NCI-H1436 treated with DMSO at 0.1 percent for 48 hours (cell line): ENCODE results near the gene TXNDC15.
A peak's percentile ranks its signal among the peaks of the same experiment; 100 is the strongest.
"Not testable (repeated sequence)": the region's sequence is repeated elsewhere in the genome, so short reads cannot be mapped to it uniquely, and the experiment has no call there.

Source experiments
- DNase-seq: peaks from one replicate; lab custom pipeline; 2025; lab: John Stamatoyannopoulos, UW

The TXNDC15 gene

GRCh38 chr5:134873987-134874830, at the start of gene TXNDC15:
TXNDC15 (plus strand) TSS chr5:134874371; CDS start chr5:134874428, 57 bp downstream.
- no peak for DNase-seq

GRCh38 chr5:134824681-134825080, 49.5 kb upstream of the TXNDC15 start:
- DNase-seq: no peak

- no peak for DNase-seq
Measured at GRCh38 chr5:134825212-134825611, 49.0 kb upstream of the TXNDC15 start.

DNA sequence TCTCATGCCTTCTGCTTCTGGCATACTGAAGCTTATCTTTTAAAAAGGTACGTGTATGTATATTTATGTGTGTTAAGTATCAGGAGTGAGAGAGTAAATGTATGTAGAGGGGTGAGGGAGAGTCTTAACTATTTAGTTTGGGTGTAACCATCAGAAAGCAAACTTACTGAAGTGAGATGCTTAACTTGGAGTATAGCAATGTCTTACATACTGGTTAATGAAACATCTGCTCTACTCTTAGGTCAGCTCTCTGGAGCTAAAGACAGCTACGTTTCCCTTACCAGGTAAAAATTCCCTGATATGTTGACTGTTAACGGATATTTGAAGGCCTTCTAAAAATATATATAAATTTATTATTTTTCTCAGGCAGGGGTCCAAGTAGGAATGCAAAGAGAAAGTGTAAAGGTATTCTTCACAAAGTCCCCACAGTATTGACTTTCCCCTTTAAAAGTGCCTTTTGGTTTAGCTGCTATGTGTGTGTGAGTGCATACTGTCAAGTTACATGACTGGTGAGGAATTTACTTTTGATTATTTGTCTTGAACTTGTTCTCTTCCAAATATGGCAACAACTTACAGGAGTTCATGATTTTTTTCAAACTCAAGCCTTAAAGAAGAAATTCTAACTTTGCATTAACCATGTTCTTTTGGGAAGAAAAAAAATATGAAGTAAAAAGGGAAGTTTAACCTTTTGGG, 40.7 kb upstream of the TXNDC15 start:
- DNase-seq: no peak

GRCh38 chr5:134835623-134836022, 38.5 kb upstream of the TXNDC15 start:
- DNase-seq: no peak

- no peak for DNase-seq
Measured at GRCh38 chr5:134837530-134838181, 36.5 kb upstream of the TXNDC15 start.

GRCh38 chr5:134838361-134838760, 35.8 kb upstream of the TXNDC15 start:
- DNase-seq: not testable (repeated sequence)

GRCh38 chr5:134840811-134841210, 33.4 kb upstream of the TXNDC15 start:
- DNase-seq: no peak

DNA sequence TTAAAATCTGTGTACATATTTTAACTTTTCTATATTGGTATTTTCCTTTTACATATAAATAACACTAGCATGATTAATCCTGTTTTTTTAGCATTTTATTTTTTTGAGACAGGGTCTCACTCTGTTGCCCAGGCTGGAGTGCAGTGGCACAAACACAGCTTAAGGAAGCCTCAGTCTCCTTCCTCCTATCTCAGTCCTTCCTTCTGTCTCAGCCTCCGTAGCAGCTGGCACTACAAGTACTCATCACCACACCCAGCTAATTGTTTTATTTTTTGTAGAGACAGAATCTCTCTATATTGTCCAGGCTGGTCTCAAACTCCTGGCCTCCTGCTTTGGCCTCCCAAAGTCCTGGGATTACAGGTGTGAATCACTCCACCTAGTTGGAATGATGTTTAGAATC, 29.9 kb upstream of the TXNDC15 start:
- no peak for DNase-seq

- no peak for DNase-seq
Measured at GRCh38 chr5:134845335-134845851, 28.8 kb upstream of the TXNDC15 start.

GRCh38 chr5:134845852-134846640, 28.1 kb upstream of the TXNDC15 start, which contains the start of gene C5orf24:
C5orf24 (plus strand) TSS chr5:134845968; CDS start chr5:134854901, 8,933 bp downstream.
- peak; percentile 55 for DNase-seq

DNA sequence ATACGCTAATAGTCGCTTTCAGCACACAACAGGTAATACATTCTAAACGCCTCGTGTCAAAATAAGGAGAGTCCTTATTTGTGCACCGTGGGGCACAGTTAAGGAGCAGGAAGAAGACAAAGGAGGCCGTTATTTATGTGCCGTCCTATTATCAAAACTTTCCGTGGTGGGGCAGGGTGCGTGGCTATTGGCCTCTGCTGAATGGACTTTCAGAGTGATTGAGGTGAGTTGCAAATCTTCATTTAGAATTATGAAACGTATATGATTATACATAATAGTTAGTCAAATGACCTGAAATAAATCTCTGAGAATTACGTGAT, 27.6 kb upstream of the TXNDC15 start:
- DNase-seq: no peak

DNA sequence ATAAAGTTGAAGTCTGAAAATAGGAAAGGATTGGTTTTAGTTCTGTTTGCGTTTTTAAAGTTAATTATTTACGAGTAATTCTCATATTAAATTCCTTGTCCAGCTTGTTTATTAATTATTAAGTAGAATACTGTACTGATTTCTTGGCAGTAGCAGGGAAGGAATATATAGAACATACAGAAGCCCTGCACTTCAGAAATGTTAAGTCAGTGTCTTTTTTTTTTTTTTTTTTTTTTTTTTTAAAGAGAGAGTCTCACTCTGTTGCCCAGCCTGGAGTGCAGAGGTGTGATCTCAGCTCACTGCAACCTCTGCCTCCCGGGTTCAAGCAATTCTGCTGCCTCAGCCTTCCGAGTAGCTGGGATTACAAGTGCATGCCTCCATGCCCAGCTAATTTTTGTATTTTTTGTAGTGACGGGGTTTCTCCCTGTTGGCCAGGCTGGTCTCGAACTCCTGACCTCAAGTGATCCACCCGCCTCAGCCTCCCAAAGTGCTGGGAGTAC, 24.7 kb upstream of the TXNDC15 start:
- not testable (repeated sequence) for DNase-seq

GRCh38 chr5:134851307-134851923, 22.8 kb upstream of the TXNDC15 start:
- DNase-seq: no peak

DNA sequence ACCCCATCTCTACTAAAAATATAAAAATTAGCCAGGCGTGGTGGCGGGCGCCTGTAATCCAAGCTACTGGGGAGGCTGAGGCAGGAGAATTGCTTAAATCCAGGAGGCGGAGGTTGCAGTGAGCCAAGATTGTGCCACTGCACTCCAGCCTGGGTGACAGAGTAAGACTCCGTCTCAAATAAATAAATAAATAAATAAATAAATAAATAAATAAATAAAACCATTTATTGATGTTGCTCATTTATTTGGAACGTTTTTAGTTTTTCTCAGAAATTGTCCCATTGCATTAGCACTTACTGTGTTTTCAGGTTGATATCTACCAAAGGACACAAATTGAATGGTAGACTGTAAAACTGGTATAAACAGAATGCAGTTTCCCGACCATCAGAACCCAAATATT, 17.7 kb upstream of the TXNDC15 start:
- DNase-seq: not testable (repeated sequence)

DNA sequence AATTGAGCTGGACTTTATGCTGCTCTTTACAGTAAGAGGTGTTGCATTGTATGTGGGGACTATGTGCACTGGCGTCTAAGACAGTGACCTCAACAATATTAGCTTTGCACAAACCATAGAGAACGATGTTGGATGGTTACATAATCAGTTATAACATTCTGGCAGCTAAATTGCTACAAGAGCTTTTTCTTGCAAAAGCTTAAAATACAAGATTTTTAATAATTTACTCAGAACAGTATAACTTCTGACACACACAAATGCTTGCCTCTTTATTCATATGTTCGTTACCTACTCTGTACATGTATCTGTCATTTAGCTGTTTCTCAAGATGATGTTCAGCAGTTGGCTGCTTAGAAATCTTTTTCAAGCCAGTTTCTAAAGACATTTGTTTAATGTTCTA, 16.8 kb upstream of the TXNDC15 start:
- no peak for DNase-seq

DNA sequence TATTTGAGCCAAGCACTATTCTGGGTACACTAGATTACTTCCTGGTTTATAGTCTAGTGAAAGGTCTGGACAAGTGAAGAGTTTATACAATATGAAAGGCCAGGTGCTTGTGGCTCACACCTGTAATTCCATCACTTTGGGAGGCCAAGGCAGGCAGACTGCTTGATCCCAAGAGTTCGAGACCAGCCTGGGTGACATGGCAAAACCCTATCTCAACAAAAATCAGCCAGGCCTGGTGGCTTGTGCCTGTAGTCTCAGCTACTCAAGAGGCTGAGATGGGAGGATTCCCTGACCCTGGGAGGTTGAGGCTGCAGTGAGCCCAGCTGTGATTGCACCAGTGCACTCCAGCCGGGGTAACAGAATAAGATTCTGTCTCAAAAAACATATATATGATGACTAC, 9.5 kb upstream of the TXNDC15 start:
- no peak for DNase-seq

- no peak for DNase-seq
Measured at GRCh38 chr5:134873494-134873893, 677 bp upstream of the TXNDC15 start.

- DNase-seq: no peak
Measured at GRCh38 chr5:134874831-134875655, 872 bp downstream of the TXNDC15 start.

DNA sequence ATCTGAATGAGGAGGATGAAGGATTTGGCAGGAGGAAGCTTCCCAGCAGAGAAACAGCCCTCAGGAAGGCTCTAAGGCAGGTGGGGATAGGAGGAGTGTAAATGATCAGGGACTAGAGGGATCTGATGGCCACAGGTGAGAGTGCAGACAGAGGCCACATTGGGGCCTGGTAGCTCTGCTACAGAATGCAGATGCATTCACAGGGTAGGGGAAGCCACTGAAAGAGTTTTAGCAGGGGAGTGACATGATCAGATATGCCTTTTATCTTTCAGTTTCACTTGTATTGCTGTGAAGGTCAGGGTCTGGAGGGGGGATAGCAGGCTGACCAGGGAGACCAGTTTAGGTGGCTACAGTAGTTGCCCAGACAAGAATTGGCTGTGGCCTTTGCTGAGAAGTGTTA, 3.0 kb downstream of the TXNDC15 start:
- DNase-seq: no peak
